IMR-90 (cell line): ENCODE measurements around the gene SLAMF6. TPM values are rescaled to one million over a fixed set of nuclear protein-coding genes. Genes with fewer than 3 reads are reported as not detected.
"Not testable (repeated sequence)": the region's sequence is repeated elsewhere in the genome, so short reads cannot be mapped to it uniquely, and the experiment has no call there.

Experiments
- ATAC-seq: fragments of 200-7000 bp; cut with Tn5 transposase; 2 replicates; pipeline ENCODE4 v1.9.1; 2020; ENCODE audit warnings: low read depth, mild to moderate bottlenecking, moderate library complexity
- BruUV-seq: library from RNA; stranded (reverse); fragments of 400-500 nt; replicated peaks from 2 replicates; lab custom pipeline; 2021; lab: Mats Ljungman, UMichigan
- CTCF ChIA-PET: fragments of 300-600 bp; formaldehyde crosslinking; extraction: SDS; loops from one replicate; lab custom pipeline; 2021; ENCODE audit warnings: antibody characterized with exemption; lab: Yijun Ruan, JAX
- POLR2A ChIA-PET: fragments of 300-600 bp; sonication (Branson Sonifier 250); formaldehyde crosslinking; loops from one replicate; lab custom pipeline; 2022; ENCODE audit warnings: antibody characterized with exemption; ENCODE audit not compliant: unreplicated experiment; lab: Charles Lee
- DNase-seq: peaks from one replicate; pipeline ENCODE4 v3.0.0; 2013
- H2AFZ ChIP-seq: replicated peaks from 2 replicates; pipeline ENCODE3; 2013; ENCODE audit warnings: low read length, mild to moderate bottlenecking; ENCODE audit not compliant: poor library complexity
- H2AK5ac ChIP-seq: 2 replicates; pipeline ENCODE4 v1.6.1; 2013; ENCODE audit warnings: low read depth, low read length, inconsistent platforms
- H2AK9ac ChIP-seq: replicated peaks from 2 replicates; pipeline ENCODE3; 2013; ENCODE audit warnings: mild to moderate bottlenecking, low read depth, low read length, moderate library complexity; ENCODE audit not compliant: poor library complexity
- H2BK120ac ChIP-seq: 2 replicates; pipeline ENCODE4 v1.6.1; 2013; ENCODE audit warnings: low read depth, low read length, inconsistent platforms
- H2BK15ac ChIP-seq: 3 replicates; pipeline ENCODE4 v1.6.1; 2013; ENCODE audit warnings: low read depth, low read length, inconsistent platforms
- H2BK20ac ChIP-seq: 2 replicates; pipeline ENCODE4 v1.6.1; 2013; ENCODE audit warnings: low read depth, mild to moderate bottlenecking, inconsistent platforms, low read length, moderate library complexity
- H2BK5ac ChIP-seq: 2 replicates; pipeline ENCODE4 v1.6.1; 2013; ENCODE audit warnings: mild to moderate bottlenecking, low read depth, low read length, inconsistent platforms; ENCODE audit not compliant: poor library complexity, severe bottlenecking
- H3K14ac ChIP-seq: replicated peaks from 2 replicates; pipeline ENCODE4 v1.6.1; 2013; ENCODE audit warnings: low read depth, low read length, inconsistent platforms
- H3K18ac ChIP-seq: 2 replicates; pipeline ENCODE4 v1.6.1; 2013; ENCODE audit warnings: low read depth, low read length, control low read depth
- H3K23ac ChIP-seq: 2 replicates; pipeline ENCODE4 v1.6.1; 2013; ENCODE audit warnings: low read depth, low read length, inconsistent platforms
- H3K27ac ChIP-seq: 2 replicates; pipeline ENCODE4 v1.5.1; 2013; ENCODE audit warnings: mild to moderate bottlenecking, control low read depth, low read length; ENCODE audit not compliant: insufficient read depth
- H3K27me3 ChIP-seq: 2 replicates; pipeline ENCODE4 v1.6.1; 2013; ENCODE audit warnings: low read length; ENCODE audit not compliant: control insufficient read depth, insufficient read depth
- H3K36me3 ChIP-seq: 2 replicates; pipeline ENCODE4 v1.6.1; 2013; ENCODE audit warnings: low read length, mixed read lengths; ENCODE audit not compliant: control insufficient read depth, insufficient read depth
- H3K4ac ChIP-seq: 2 replicates; pipeline ENCODE4 v1.6.1; 2013; ENCODE audit warnings: low read depth, low read length, inconsistent platforms
- H3K4me1 ChIP-seq: 2 replicates; pipeline ENCODE4 v1.6.1; 2013; ENCODE audit warnings: low read length, mixed read lengths; ENCODE audit not compliant: control insufficient read depth, insufficient read depth
- H3K4me2 ChIP-seq: 2 replicates; pipeline ENCODE4 v1.6.1; 2013; ENCODE audit warnings: low read depth, mild to moderate bottlenecking, control low read depth, low read length, moderate library complexity
- H3K4me3 ChIP-seq: 2 replicates; pipeline ENCODE4 v1.5.1; 2013; ENCODE audit warnings: low read depth, mild to moderate bottlenecking, control low read depth, low read length, moderate library complexity; ENCODE audit not compliant: insufficient read depth
- H3K56ac ChIP-seq: 2 replicates; pipeline ENCODE4 v1.6.1; 2013; ENCODE audit warnings: low read length, inconsistent platforms; ENCODE audit not compliant: insufficient read depth; ENCODE audit errors: extremely low read depth
- H3K79me1 ChIP-seq, 2 experiments: 2 replicates each; pipeline ENCODE4 v1.6.1; 2013; ENCODE audit warnings: low read length in 2 of 2, inconsistent platforms in 1 of 2, low read depth in 1 of 2
- H3K9ac ChIP-seq: 2 replicates; pipeline ENCODE4 v1.6.1; 2013; ENCODE audit warnings: low read depth, low read length, control low read depth
- H3K9me1 ChIP-seq: 2 replicates; pipeline ENCODE4 v1.6.1; 2013; ENCODE audit warnings: low read length, inconsistent platforms; ENCODE audit not compliant: insufficient read depth
- H3K9me3 ChIP-seq: 2 replicates; pipeline ENCODE4 v1.6.1; 2013; ENCODE audit warnings: low read length; ENCODE audit not compliant: control insufficient read depth, insufficient read depth
- H4K20me1 ChIP-seq: 2 replicates; pipeline ENCODE4 v1.6.1; 2013; ENCODE audit warnings: low read length, inconsistent platforms; ENCODE audit not compliant: insufficient read depth
- H4K5ac ChIP-seq: 2 replicates; pipeline ENCODE4 v1.6.1; 2013; ENCODE audit warnings: mild to moderate bottlenecking, low read depth, low read length, control low read depth
- H4K8ac ChIP-seq, 2 experiments: 2 replicates each; pipeline ENCODE4 v1.6.1; 2013; ENCODE audit warnings: low read depth in 2 of 2, low read length in 2 of 2, control low read depth in 1 of 2, inconsistent platforms in 1 of 2
- H4K91ac ChIP-seq: 2 replicates; pipeline ENCODE4 v1.6.1; 2013; ENCODE audit warnings: low read depth, low read length, inconsistent platforms; ENCODE audit not compliant: insufficient read depth
- WGBS, 2 experiments: methylation state at CpG; one replicate each; pipeline versions ENCODE4 v1.1.5 to v1.1.7; 2013; ENCODE audit warnings: missing lambda C conversion rate in 2 of 2; ENCODE audit not compliant: insufficient read length in 1 of 2; ENCODE audit errors: extremely low coverage in 2 of 2; 5-methylcytosine and 5-hydroxymethylcytosine counted together
- dilution Hi-C: fragments of 300-500 bp; cut with HindIII; formaldehyde crosslinking; loops from one replicate; pipeline ENCODE4 v1.14.3; 2018; ENCODE audit warnings: low sequenced_read_pairs; ENCODE audit not compliant: unreplicated experiment
- in situ Hi-C: fragments of 300-500 bp; cut with MboI; formaldehyde crosslinking; loops from 3 replicates; pipeline ENCODE4 v1.14.3; 2019; ENCODE audit warnings: low sequenced_read_pairs, inconsistent platforms, mixed read lengths
- intact Hi-C: fragments of 100-400 bp; cut with micrococcal nuclease; formaldehyde crosslinking; loops from 2 replicates; pipeline ENCODE4 v1.10.0; 2022
- polyA plus RNA-seq, 3 experiments: library from polyadenylated mRNA; depleted of rRNA; stranded (reverse); fragments of >200 nt; gene quantifications; 2 replicates each; pipeline ENCODE4 v1.2.3, GENCODE V29; 2012; ENCODE audit warnings: low replicate concordance in 1 of 3
- total RNA-seq: library from RNA; depleted of rRNA; stranded (reverse); fragments of >200 nt; gene quantifications from 2 replicates; pipeline ENCODE4 v1.2.3, GENCODE V29; 2012

Gene SLAMF6
- total and polyA plus RNA-seq, 2 of the 4 experiments (the other 2 are of a cell fraction): not detected

- H4K20me1 ChIP-seq, ATAC-seq, H3K14ac ChIP-seq, H3K23ac ChIP-seq, H2BK5ac ChIP-seq, intact Hi-C loops, H2BK120ac ChIP-seq, H3K79me1 ChIP-seq, in situ Hi-C loops, H2AK5ac ChIP-seq, H3K4me3 ChIP-seq, H4K8ac ChIP-seq, DNase-seq, BruUV-seq, H2BK15ac ChIP-seq, H3K27me3 ChIP-seq, H2BK20ac ChIP-seq, dilution Hi-C loops, H3K4ac ChIP-seq, H3K9me3 ChIP-seq, H3K9me1 ChIP-seq, H2AK9ac ChIP-seq, H4K91ac ChIP-seq, H2AFZ ChIP-seq, H3K9ac ChIP-seq, H3K27ac ChIP-seq, H3K56ac ChIP-seq, CTCF ChIA-PET, H3K36me3 ChIP-seq, POLR2A ChIA-PET, H4K5ac ChIP-seq, H3K4me1 ChIP-seq, H3K4me2 ChIP-seq, H3K18ac ChIP-seq: not testable (repeated sequence)
- WGBS, 2 experiments: 100% methylated on average over 1 of the region's 7 CpGs; no CpG with 5 or more reads in 1 of the 2 experiments
Measured at GRCh38 chr1:160480781-160481180, 42.3 kb downstream of the SLAMF6 start.

DNA sequence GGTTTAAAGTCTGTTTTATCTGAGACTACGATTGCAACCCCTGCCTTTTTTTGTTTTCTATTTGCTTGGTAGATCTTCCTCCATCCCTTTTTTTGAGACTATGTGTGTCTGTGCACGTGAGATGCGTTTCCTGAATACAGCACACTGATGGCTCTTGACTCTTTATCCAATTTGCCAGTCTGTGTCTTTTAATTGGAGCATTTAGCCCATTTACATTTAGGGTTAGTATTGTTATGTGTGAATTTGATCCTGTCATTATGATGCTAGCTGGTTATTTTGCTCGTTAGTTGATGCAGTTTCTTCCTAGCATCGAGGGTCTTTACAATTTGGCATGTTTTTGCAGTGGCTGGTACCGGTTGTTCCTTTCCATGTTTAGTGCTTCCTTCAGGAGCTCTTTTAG is 44.0 kb downstream of the SLAMF6 start:
- BruUV-seq: not testable (repeated sequence)

More for the DNA sequence above, 44.0 kb downstream of the SLAMF6 start:
- H3K9ac ChIP-seq, H3K9me1 ChIP-seq, H3K23ac ChIP-seq, H3K18ac ChIP-seq, H3K4ac ChIP-seq, H4K5ac ChIP-seq, H2AK5ac ChIP-seq, H3K9me3 ChIP-seq, H2BK5ac ChIP-seq, H2BK15ac ChIP-seq, in situ Hi-C loops, intact Hi-C loops, H3K56ac ChIP-seq, H3K27me3 ChIP-seq, H4K91ac ChIP-seq, H3K36me3 ChIP-seq, dilution Hi-C loops, H3K4me2 ChIP-seq, H3K79me1 ChIP-seq, ATAC-seq, H2AFZ ChIP-seq, H2AK9ac ChIP-seq, H2BK120ac ChIP-seq, DNase-seq, H3K4me3 ChIP-seq, CTCF ChIA-PET, H2BK20ac ChIP-seq, H4K20me1 ChIP-seq, H3K4me1 ChIP-seq, H4K8ac ChIP-seq, H3K27ac ChIP-seq, POLR2A ChIA-PET, H3K14ac ChIP-seq: not testable (repeated sequence)
- no CpG with 5 or more reads among the region's 6 CpGs for WGBS, 2 experiments
